ENCODE results near the gene PEPD.

GRCh38 chr19:33395561-33396550 is 125.7 kb downstream of the PEPD start:
- TF ChIP-seq, protein P1, sequence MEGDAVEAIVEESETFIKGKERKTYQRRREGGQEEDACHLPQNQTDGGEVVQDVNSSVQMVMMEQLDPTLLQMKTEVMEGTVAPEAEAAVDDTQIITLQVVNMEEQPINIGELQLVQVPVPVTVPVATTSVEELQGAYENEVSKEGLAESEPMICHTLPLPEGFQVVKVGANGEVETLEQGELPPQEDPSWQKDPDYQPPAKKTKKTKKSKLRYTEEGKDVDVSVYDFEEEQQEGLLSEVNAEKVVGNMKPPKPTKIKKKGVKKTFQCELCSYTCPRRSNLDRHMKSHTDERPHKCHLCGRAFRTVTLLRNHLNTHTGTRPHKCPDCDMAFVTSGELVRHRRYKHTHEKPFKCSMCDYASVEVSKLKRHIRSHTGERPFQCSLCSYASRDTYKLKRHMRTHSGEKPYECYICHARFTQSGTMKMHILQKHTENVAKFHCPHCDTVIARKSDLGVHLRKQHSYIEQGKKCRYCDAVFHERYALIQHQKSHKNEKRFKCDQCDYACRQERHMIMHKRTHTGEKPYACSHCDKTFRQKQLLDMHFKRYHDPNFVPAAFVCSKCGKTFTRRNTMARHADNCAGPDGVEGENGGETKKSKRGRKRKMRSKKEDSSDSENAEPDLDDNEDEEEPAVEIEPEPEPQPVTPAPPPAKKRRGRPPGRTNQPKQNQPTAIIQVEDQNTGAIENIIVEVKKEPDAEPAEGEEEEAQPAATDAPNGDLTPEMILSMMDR (IDR thresholded peaks at IDR 0.05; ENCODE audit: low read length) = no peak
- no peak for TF ChIP-seq EZH2 (optimal IDR thresholded peaks at IDR 0.05; ENCODE audit: low read depth, low read length)
